Right lobe of liver (tissue), 4 donors: ENCODE measurements around the gene LONP2.

Experiments used
- POLR2A ChIP-seq: fragments of 450-650 bp; IDR thresholded peaks from one replicate; pipeline ENCODE4 v1.6.1; 2017; ENCODE audit warnings: antibody characterized with exemption, mild to moderate bottlenecking
- TF ChIP-seq, protein P1 (sequence below), 4 donors: fragments of 200-600 bp in 3 of 4; fragments of 450-650 bp in 1 of 4; IDR thresholded peaks; one replicate each; pipeline versions ENCODE4 v1.5.1 to v1.8.0; 2016 to 2022; ENCODE audit warnings: antibody characterized with exemption in 4 of 4, mild to moderate bottlenecking in 2 of 4
- donor health status: DM: no; HTN: no; CAD: no.
- donor health status: DM: no; HTN: no; CAD: no.
- donor health status: DM: no; HTN: yes; CAD: no.

DNA sequence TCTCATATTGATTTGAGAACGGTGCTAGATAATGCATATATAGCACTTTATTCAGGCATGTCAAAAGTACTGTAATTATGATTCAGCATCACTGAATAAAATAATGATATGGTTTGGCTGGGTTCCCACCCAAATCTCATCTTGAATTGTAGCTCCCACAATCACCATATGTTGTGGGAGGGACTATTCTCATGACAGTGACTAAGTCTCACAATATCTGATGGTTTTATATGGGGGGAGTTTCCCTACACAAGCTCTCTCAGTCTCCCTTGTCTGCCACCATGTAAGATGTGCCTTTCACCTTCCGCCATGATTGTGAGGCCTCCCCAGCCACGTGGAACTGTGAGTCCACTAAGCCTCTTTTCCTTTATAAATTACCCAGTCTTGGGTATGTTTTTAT lies 25.6 kb upstream of the LONP2 start:
- TF ChIP-seq, protein P1, sequence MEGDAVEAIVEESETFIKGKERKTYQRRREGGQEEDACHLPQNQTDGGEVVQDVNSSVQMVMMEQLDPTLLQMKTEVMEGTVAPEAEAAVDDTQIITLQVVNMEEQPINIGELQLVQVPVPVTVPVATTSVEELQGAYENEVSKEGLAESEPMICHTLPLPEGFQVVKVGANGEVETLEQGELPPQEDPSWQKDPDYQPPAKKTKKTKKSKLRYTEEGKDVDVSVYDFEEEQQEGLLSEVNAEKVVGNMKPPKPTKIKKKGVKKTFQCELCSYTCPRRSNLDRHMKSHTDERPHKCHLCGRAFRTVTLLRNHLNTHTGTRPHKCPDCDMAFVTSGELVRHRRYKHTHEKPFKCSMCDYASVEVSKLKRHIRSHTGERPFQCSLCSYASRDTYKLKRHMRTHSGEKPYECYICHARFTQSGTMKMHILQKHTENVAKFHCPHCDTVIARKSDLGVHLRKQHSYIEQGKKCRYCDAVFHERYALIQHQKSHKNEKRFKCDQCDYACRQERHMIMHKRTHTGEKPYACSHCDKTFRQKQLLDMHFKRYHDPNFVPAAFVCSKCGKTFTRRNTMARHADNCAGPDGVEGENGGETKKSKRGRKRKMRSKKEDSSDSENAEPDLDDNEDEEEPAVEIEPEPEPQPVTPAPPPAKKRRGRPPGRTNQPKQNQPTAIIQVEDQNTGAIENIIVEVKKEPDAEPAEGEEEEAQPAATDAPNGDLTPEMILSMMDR (IDR thresholded peaks at IDR 0.05): no peak
- TF ChIP-seq POLR2A: no peak
